ENCODE results near the gene FOXN4.

The FOXN4 gene

GRCh38 chr12:109258201-109258600, 50.9 kb downstream of the FOXN4 start:
- DNase-seq (ENCODE audit: low read depth) = no peak

- DNase-seq (ENCODE audit: low read depth) = no peak
Observed at GRCh38 chr12:109256011-109256410, 53.1 kb downstream of the FOXN4 start.

- DNase-seq (ENCODE audit: low read depth) = no peak
Observed at GRCh38 chr12:109255377-109255776, 53.7 kb downstream of the FOXN4 start.

GRCh38 chr12:109253913-109254544, 55.1 kb downstream of the FOXN4 start:
- no peak for DNase-seq (ENCODE audit: low read depth)

GRCh38 chr12:109252799-109253198, 56.3 kb downstream of the FOXN4 start:
- DNase-seq (ENCODE audit: low read depth) = no peak

- no peak for DNase-seq (ENCODE audit: low read depth)
Observed at GRCh38 chr12:109250523-109250922, 58.6 kb downstream of the FOXN4 start.

GRCh38 chr12:109247831-109248654, 61.0 kb downstream of the FOXN4 start:
- DNase-seq (ENCODE audit: low read depth) = no peak

GRCh38 chr12:109246221-109246620, 62.9 kb downstream of the FOXN4 start:
- no peak for DNase-seq (ENCODE audit: low read depth)

GRCh38 chr12:109244073-109244472, 65.0 kb downstream of the FOXN4 start:
- no peak for DNase-seq (ENCODE audit: low read depth)

- DNase-seq (ENCODE audit: low read depth) = no peak
Observed at GRCh38 chr12:109241936-109242335, 67.1 kb downstream of the FOXN4 start.

GRCh38 chr12:109240365-109240764, 68.7 kb downstream of the FOXN4 start:
- no peak for DNase-seq (ENCODE audit: low read depth)

- no peak for DNase-seq (ENCODE audit: low read depth)
Observed at GRCh38 chr12:109239691-109240090, 69.4 kb downstream of the FOXN4 start.

GRCh38 chr12:109239179-109239578, 69.9 kb downstream of the FOXN4 start:
- DNase-seq (ENCODE audit: low read depth) = no peak

GRCh38 chr12:109236257-109236656, 72.8 kb downstream of the FOXN4 start:
- DNase-seq (ENCODE audit: low read depth) = no peak

GRCh38 chr12:109234012-109234411, 75.1 kb downstream of the FOXN4 start:
- DNase-seq (ENCODE audit: low read depth) = no peak

- DNase-seq (ENCODE audit: low read depth) = no peak
Observed at GRCh38 chr12:109232731-109233130, 76.4 kb downstream of the FOXN4 start.

- no peak for DNase-seq (ENCODE audit: low read depth)
Observed at GRCh38 chr12:109230193-109230592, 78.9 kb downstream of the FOXN4 start.

GRCh38 chr12:109228664-109229063, 80.4 kb downstream of the FOXN4 start:
- DNase-seq (ENCODE audit: low read depth) = no peak
